IMR-90 (cell line): Measurements from ENCODE around the gene MUC6. TPM values are rescaled to one million over a fixed set of nuclear protein-coding genes. Genes with fewer than 3 reads are reported as not detected.

Experiments
- ATAC-seq: fragments of 200-7000 bp; cut with Tn5 transposase; 2 replicates; pipeline ENCODE4 v1.9.1; 2020; ENCODE audit warnings: low read depth, mild to moderate bottlenecking, moderate library complexity
- BruUV-seq: library from RNA; stranded (reverse); fragments of 400-500 nt; replicated peaks from 2 replicates; lab custom pipeline; 2021; lab: Mats Ljungman, UMichigan
- CTCF ChIA-PET: fragments of 300-600 bp; formaldehyde crosslinking; extraction: SDS; loops from one replicate; lab custom pipeline; 2021; ENCODE audit warnings: antibody characterized with exemption; lab: Yijun Ruan, JAX
- POLR2A ChIA-PET: fragments of 300-600 bp; sonication (Branson Sonifier 250); formaldehyde crosslinking; loops from one replicate; lab custom pipeline; 2022; ENCODE audit warnings: antibody characterized with exemption; ENCODE audit not compliant: unreplicated experiment; lab: Charles Lee
- DNase-seq: peaks from one replicate; pipeline ENCODE4 v3.0.0; 2013
- H2AFZ ChIP-seq: replicated peaks from 2 replicates; pipeline ENCODE3; 2013; ENCODE audit warnings: low read length, mild to moderate bottlenecking; ENCODE audit not compliant: poor library complexity
- H2AK5ac ChIP-seq: 2 replicates; pipeline ENCODE4 v1.6.1; 2013; ENCODE audit warnings: low read depth, low read length, inconsistent platforms
- H2AK9ac ChIP-seq: replicated peaks from 2 replicates; pipeline ENCODE3; 2013; ENCODE audit warnings: mild to moderate bottlenecking, low read depth, low read length, moderate library complexity; ENCODE audit not compliant: poor library complexity
- H2BK120ac ChIP-seq: 2 replicates; pipeline ENCODE4 v1.6.1; 2013; ENCODE audit warnings: low read depth, low read length, inconsistent platforms
- H2BK15ac ChIP-seq: 3 replicates; pipeline ENCODE4 v1.6.1; 2013; ENCODE audit warnings: low read depth, low read length, inconsistent platforms
- H2BK20ac ChIP-seq: 2 replicates; pipeline ENCODE4 v1.6.1; 2013; ENCODE audit warnings: low read depth, mild to moderate bottlenecking, inconsistent platforms, low read length, moderate library complexity
- H2BK5ac ChIP-seq: 2 replicates; pipeline ENCODE4 v1.6.1; 2013; ENCODE audit warnings: mild to moderate bottlenecking, low read depth, low read length, inconsistent platforms; ENCODE audit not compliant: poor library complexity, severe bottlenecking
- H3K14ac ChIP-seq: replicated peaks from 2 replicates; pipeline ENCODE4 v1.6.1; 2013; ENCODE audit warnings: low read depth, low read length, inconsistent platforms
- H3K18ac ChIP-seq: 2 replicates; pipeline ENCODE4 v1.6.1; 2013; ENCODE audit warnings: low read depth, low read length, control low read depth
- H3K23ac ChIP-seq: 2 replicates; pipeline ENCODE4 v1.6.1; 2013; ENCODE audit warnings: low read depth, low read length, inconsistent platforms
- H3K27ac ChIP-seq: 2 replicates; pipeline ENCODE4 v1.5.1; 2013; ENCODE audit warnings: mild to moderate bottlenecking, control low read depth, low read length; ENCODE audit not compliant: insufficient read depth
- H3K27me3 ChIP-seq: 2 replicates; pipeline ENCODE4 v1.6.1; 2013; ENCODE audit warnings: low read length; ENCODE audit not compliant: control insufficient read depth, insufficient read depth
- H3K36me3 ChIP-seq: 2 replicates; pipeline ENCODE4 v1.6.1; 2013; ENCODE audit warnings: low read length, mixed read lengths; ENCODE audit not compliant: control insufficient read depth, insufficient read depth
- H3K4ac ChIP-seq: 2 replicates; pipeline ENCODE4 v1.6.1; 2013; ENCODE audit warnings: low read depth, low read length, inconsistent platforms
- H3K4me1 ChIP-seq: 2 replicates; pipeline ENCODE4 v1.6.1; 2013; ENCODE audit warnings: low read length, mixed read lengths; ENCODE audit not compliant: control insufficient read depth, insufficient read depth
- H3K4me2 ChIP-seq: 2 replicates; pipeline ENCODE4 v1.6.1; 2013; ENCODE audit warnings: low read depth, mild to moderate bottlenecking, control low read depth, low read length, moderate library complexity
- H3K4me3 ChIP-seq: 2 replicates; pipeline ENCODE4 v1.5.1; 2013; ENCODE audit warnings: low read depth, mild to moderate bottlenecking, control low read depth, low read length, moderate library complexity; ENCODE audit not compliant: insufficient read depth
- H3K56ac ChIP-seq: 2 replicates; pipeline ENCODE4 v1.6.1; 2013; ENCODE audit warnings: low read length, inconsistent platforms; ENCODE audit not compliant: insufficient read depth; ENCODE audit errors: extremely low read depth
- H3K79me1 ChIP-seq, 2 experiments: 2 replicates each; pipeline ENCODE4 v1.6.1; 2013; ENCODE audit warnings: low read length in 2 of 2, inconsistent platforms in 1 of 2, low read depth in 1 of 2
- H3K9ac ChIP-seq: 2 replicates; pipeline ENCODE4 v1.6.1; 2013; ENCODE audit warnings: low read depth, low read length, control low read depth
- H3K9me1 ChIP-seq: 2 replicates; pipeline ENCODE4 v1.6.1; 2013; ENCODE audit warnings: low read length, inconsistent platforms; ENCODE audit not compliant: insufficient read depth
- H3K9me3 ChIP-seq: 2 replicates; pipeline ENCODE4 v1.6.1; 2013; ENCODE audit warnings: low read length; ENCODE audit not compliant: control insufficient read depth, insufficient read depth
- H4K20me1 ChIP-seq: 2 replicates; pipeline ENCODE4 v1.6.1; 2013; ENCODE audit warnings: low read length, inconsistent platforms; ENCODE audit not compliant: insufficient read depth
- H4K5ac ChIP-seq: 2 replicates; pipeline ENCODE4 v1.6.1; 2013; ENCODE audit warnings: mild to moderate bottlenecking, low read depth, low read length, control low read depth
- H4K8ac ChIP-seq, 2 experiments: 2 replicates each; pipeline ENCODE4 v1.6.1; 2013; ENCODE audit warnings: low read depth in 2 of 2, low read length in 2 of 2, control low read depth in 1 of 2, inconsistent platforms in 1 of 2
- H4K91ac ChIP-seq: 2 replicates; pipeline ENCODE4 v1.6.1; 2013; ENCODE audit warnings: low read depth, low read length, inconsistent platforms; ENCODE audit not compliant: insufficient read depth
- BHLHE40 ChIP-seq: fragments of 150-350 bp; IDR thresholded peaks from 2 replicates; pipeline ENCODE4 v1.6.1; 2016; ENCODE audit warnings: mild to moderate bottlenecking, low read depth, low read length
- CEBPB ChIP-seq: IDR thresholded peaks from 2 replicates; pipeline ENCODE4 v1.6.1; 2012; ENCODE audit warnings: low read depth, low read length, improper control_type of control experiment
- CHD1 ChIP-seq: IDR thresholded peaks from 2 replicates; pipeline ENCODE4 v1.6.1; 2012; ENCODE audit warnings: low read depth, low read length, improper control_type of control experiment
- FOS ChIP-seq: fragments of 150-350 bp; IDR thresholded peaks from 2 replicates; pipeline ENCODE4 v1.6.1; 2016; ENCODE audit warnings: low read depth, low read length
- MAFK ChIP-seq: IDR thresholded peaks from 2 replicates; pipeline ENCODE4 v1.6.1; 2012; ENCODE audit warnings: low read depth, low read length, improper control_type of control experiment
- MAZ ChIP-seq: IDR thresholded peaks from 2 replicates; pipeline ENCODE4 v1.6.1; 2012; ENCODE audit warnings: low read depth, mild to moderate bottlenecking, low read length, improper control_type of control experiment, moderate library complexity, borderline replicate concordance
- MXI1 ChIP-seq: IDR thresholded peaks from 2 replicates; pipeline ENCODE4 v1.6.1; 2012; ENCODE audit warnings: low read depth, mild to moderate bottlenecking, low read length, moderate library complexity, borderline replicate concordance
- NFE2L2 ChIP-seq: fragments of 150-350 bp; IDR thresholded peaks from 2 replicates; pipeline ENCODE4 v1.6.1; 2016; ENCODE audit warnings: low read depth, mild to moderate bottlenecking, low read length
- POLR2A ChIP-seq: IDR thresholded peaks from 2 replicates; pipeline ENCODE4 v1.6.1; 2012; ENCODE audit warnings: mild to moderate bottlenecking, low read depth, low read length
- RFX5 ChIP-seq: IDR thresholded peaks from 2 replicates; pipeline ENCODE4 v1.8.0; 2012; ENCODE audit warnings: low read depth, mild to moderate bottlenecking, low read length, moderate library complexity
- SMC3 ChIP-seq: fragments of 150-350 bp; IDR thresholded peaks from 2 replicates; pipeline ENCODE4 v1.6.1; 2016; ENCODE audit warnings: low read depth, mild to moderate bottlenecking, antibody characterized with exemption, low read length, moderate library complexity
- WGBS, 2 experiments: methylation state at CpG; one replicate each; pipeline versions ENCODE4 v1.1.5 to v1.1.7; 2013; ENCODE audit warnings: missing lambda C conversion rate in 2 of 2; ENCODE audit not compliant: insufficient read length in 1 of 2; ENCODE audit errors: extremely low coverage in 2 of 2; 5-methylcytosine and 5-hydroxymethylcytosine counted together
- dilution Hi-C: fragments of 300-500 bp; cut with HindIII; formaldehyde crosslinking; loops from one replicate; pipeline ENCODE4 v1.14.3; 2018; ENCODE audit warnings: low sequenced_read_pairs; ENCODE audit not compliant: unreplicated experiment
- in situ Hi-C: fragments of 300-500 bp; cut with MboI; formaldehyde crosslinking; loops from 3 replicates; pipeline ENCODE4 v1.14.3; 2019; ENCODE audit warnings: low sequenced_read_pairs, inconsistent platforms, mixed read lengths
- intact Hi-C: fragments of 100-400 bp; cut with micrococcal nuclease; formaldehyde crosslinking; loops from 2 replicates; pipeline ENCODE4 v1.10.0; 2022
- polyA plus RNA-seq, 3 experiments: library from polyadenylated mRNA; depleted of rRNA; stranded (reverse); fragments of >200 nt; gene quantifications; 2 replicates each; pipeline ENCODE4 v1.2.3, GENCODE V29; 2012; ENCODE audit warnings: low replicate concordance in 1 of 3
- total RNA-seq: library from RNA; depleted of rRNA; stranded (reverse); fragments of >200 nt; gene quantifications from 2 replicates; pipeline ENCODE4 v1.2.3, GENCODE V29; 2012
- TF ChIP-seq, protein P1 (sequence below): fragments of 150-350 bp; IDR thresholded peaks from 2 replicates; pipeline ENCODE4 v1.6.1; 2017; ENCODE audit warnings: mild to moderate bottlenecking, antibody characterized with exemption, low read length, low read depth
- TF ChIP-seq, protein P2 (sequence below): fragments of 150-350 bp; IDR thresholded peaks from 2 replicates; pipeline ENCODE4 v1.6.1; 2016; ENCODE audit warnings: low read depth, mild to moderate bottlenecking, low read length, moderate library complexity, borderline replicate concordance
- TF ChIP-seq, protein P3 (sequence below): conservative IDR thresholded peaks from 2 replicates; pipeline ENCODE4 v1.5.1; 2012; ENCODE audit warnings: mild to moderate bottlenecking, low read depth, low read length, improper control_type of control experiment

MUC6 gene
- total and polyA plus RNA-seq, 2 of the 4 experiments (the other 2 are of a cell fraction), result not detected

DNA sequence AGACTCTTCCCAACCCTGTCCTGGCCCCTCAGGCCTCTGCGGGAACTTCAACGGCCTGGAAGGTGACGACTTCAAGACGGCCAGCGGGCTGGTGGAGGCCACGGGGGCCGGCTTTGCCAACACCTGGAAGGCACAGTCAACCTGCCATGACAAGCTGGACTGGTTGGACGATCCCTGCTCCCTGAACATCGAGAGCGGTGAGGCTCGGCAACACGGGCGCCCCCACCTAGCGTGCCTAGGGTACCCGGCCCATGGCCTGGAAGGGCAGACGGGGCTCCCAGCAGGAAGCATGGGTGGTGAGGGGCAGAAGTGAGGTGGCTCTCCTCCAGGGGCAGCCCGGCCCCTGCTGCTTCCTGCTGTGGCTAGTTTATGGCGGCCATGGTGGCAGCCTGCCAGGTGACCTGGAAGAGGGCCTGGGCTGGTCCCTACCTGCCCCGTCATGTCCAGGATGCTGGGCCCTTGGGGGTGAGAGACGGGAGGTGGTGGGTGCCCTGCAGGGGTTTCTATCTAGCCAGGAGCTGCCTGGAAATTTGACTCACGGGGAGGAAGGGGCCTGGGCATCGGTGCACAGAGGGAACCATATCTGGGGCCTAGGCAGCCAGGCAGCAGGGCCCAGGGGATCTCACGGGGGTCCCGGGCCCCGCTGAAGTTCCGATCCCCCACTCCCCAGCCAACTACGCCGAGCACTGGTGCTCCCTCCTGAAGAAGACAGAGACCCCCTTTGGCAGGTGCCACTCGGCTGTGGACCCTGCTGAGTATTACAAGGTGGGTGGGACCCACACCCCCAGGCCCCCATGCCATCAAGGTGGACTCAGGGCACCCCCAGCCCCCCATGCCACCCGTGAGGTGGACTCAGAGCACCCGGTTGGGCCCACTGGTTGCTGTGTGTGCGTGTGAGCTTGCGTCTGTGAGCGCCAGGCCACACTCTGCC, 47.4 kb upstream of the MUC6 start:
- dilution Hi-C loops (no loop called here), in situ Hi-C loops (no loop called here), intact Hi-C loops (no loop called here)
- no peak overlapping the region for H2BK120ac ChIP-seq
- no peak overlapping the region for H4K8ac ChIP-seq
- DNase-seq (no peak), ATAC-seq (no peak)
- peaks cover under 1% of the 10 kb centered on the region; the same call in 1 of the 2 replicates for H3K9me3 ChIP-seq
- no peak overlapping the region for H2BK20ac ChIP-seq
- no peak overlapping the region for H3K9ac ChIP-seq
- no TSS peak for BruUV-seq
- H4K5ac ChIP-seq, result no peak overlapping the region
- H2AK9ac ChIP-seq, result no peak overlapping the region
- H3K9me1 ChIP-seq, result no peaks in the 10 kb centered on the region
- H3K79me1 ChIP-seq, result no peaks in the 10 kb centered on the region
- H2BK15ac ChIP-seq, result no peak overlapping the region
- CTCF ChIA-PET, result no interaction called here
- no peak overlapping the region for H2BK5ac ChIP-seq
- no peaks in the 10 kb centered on the region; the same call in none of the 2 replicates for H3K27me3 ChIP-seq
- no peak overlapping the region for H3K27ac ChIP-seq
- H3K4me3 ChIP-seq, result no peak overlapping the region
- H3K36me3 ChIP-seq, result no peaks in the 10 kb centered on the region
- H4K91ac ChIP-seq, result no peak overlapping the region
- no peak overlapping the region for H2AFZ ChIP-seq
- no peaks in the 10 kb centered on the region for H4K20me1 ChIP-seq
- no peak overlapping the region for H3K23ac ChIP-seq
- H3K4me1 ChIP-seq, result no peaks in the 10 kb centered on the region
- WGBS, 2 experiments, result 54% methylated on average over 9 of the region's 34 CpGs; no CpG with 5 or more reads in 1 of the 2 experiments
- no peak overlapping the region for H2AK5ac ChIP-seq
- H3K14ac ChIP-seq, result no peak overlapping the region
- no peak overlapping the region for H3K18ac ChIP-seq
- H3K4ac ChIP-seq, result no peak overlapping the region
- no peak overlapping the region for H3K56ac ChIP-seq
- POLR2A ChIA-PET, result no interaction called here
- no peak overlapping the region for H3K4me2 ChIP-seq
- TF ChIP-seq BHLHE40 (no peak), MXI1 (no peak), MAZ (no peak), SMC3 (no peak), RFX5 (no peak), NFE2L2 (no peak), MAFK (no peak), CHD1 (no peak), POLR2A (no peak), FOS (no peak), CEBPB (no peak)
- TF ChIP-seq, protein P1, sequence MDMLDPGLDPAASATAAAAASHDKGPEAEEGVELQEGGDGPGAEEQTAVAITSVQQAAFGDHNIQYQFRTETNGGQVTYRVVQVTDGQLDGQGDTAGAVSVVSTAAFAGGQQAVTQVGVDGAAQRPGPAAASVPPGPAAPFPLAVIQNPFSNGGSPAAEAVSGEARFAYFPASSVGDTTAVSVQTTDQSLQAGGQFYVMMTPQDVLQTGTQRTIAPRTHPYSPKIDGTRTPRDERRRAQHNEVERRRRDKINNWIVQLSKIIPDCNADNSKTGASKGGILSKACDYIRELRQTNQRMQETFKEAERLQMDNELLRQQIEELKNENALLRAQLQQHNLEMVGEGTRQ, result no peak
- TF ChIP-seq, protein P2, sequence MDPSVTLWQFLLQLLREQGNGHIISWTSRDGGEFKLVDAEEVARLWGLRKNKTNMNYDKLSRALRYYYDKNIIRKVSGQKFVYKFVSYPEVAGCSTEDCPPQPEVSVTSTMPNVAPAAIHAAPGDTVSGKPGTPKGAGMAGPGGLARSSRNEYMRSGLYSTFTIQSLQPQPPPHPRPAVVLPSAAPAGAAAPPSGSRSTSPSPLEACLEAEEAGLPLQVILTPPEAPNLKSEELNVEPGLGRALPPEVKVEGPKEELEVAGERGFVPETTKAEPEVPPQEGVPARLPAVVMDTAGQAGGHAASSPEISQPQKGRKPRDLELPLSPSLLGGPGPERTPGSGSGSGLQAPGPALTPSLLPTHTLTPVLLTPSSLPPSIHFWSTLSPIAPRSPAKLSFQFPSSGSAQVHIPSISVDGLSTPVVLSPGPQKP, result no peak
- TF ChIP-seq, protein P3, sequence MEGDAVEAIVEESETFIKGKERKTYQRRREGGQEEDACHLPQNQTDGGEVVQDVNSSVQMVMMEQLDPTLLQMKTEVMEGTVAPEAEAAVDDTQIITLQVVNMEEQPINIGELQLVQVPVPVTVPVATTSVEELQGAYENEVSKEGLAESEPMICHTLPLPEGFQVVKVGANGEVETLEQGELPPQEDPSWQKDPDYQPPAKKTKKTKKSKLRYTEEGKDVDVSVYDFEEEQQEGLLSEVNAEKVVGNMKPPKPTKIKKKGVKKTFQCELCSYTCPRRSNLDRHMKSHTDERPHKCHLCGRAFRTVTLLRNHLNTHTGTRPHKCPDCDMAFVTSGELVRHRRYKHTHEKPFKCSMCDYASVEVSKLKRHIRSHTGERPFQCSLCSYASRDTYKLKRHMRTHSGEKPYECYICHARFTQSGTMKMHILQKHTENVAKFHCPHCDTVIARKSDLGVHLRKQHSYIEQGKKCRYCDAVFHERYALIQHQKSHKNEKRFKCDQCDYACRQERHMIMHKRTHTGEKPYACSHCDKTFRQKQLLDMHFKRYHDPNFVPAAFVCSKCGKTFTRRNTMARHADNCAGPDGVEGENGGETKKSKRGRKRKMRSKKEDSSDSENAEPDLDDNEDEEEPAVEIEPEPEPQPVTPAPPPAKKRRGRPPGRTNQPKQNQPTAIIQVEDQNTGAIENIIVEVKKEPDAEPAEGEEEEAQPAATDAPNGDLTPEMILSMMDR, result no peak
